GM12872 (cell line): ENCODE measurements around the gene FBLN1.

ENCODE experiments used
- CTCF ChIP-seq: IDR thresholded peaks from 3 replicates; pipeline ENCODE4 v1.5.1; 2011; ENCODE audit warnings: low read depth, mild to moderate bottlenecking, low read length, moderate library complexity; ENCODE audit not compliant: insufficient read depth

Gene FBLN1

GRCh38 chr22:45499746-45500145, 2.9 kb upstream of the FBLN1 start:
- no peak for TF ChIP-seq CTCF

GRCh38 chr22:45503050-45503815, 550 bp downstream of the FBLN1 start:
- no peak for TF ChIP-seq CTCF

- no peak for TF ChIP-seq CTCF
Measured at GRCh38 chr22:45503816-45504372, 1.2 kb downstream of the FBLN1 start.

- TF ChIP-seq CTCF: no peak
Measured at GRCh38 chr22:45504373-45505341, 2.0 kb downstream of the FBLN1 start.

GRCh38 chr22:45505991-45506747, 3.5 kb downstream of the FBLN1 start:
- no peak for TF ChIP-seq CTCF

- TF ChIP-seq CTCF: no peak
Measured at GRCh38 chr22:45506816-45507360, 4.2 kb downstream of the FBLN1 start.
